H1 (cell line): ENCODE measurements around the gene ALDOA.

ENCODE experiments used
- BACH1 ChIP-seq: IDR thresholded peaks from 2 replicates; pipeline ENCODE4 v1.6.1; 2012; ENCODE audit warnings: low read length, improper control_type of control experiment
- BCL11A ChIP-seq, 2 experiments: IDR thresholded peaks; one replicate each; pipeline ENCODE4 v1.6.1; 2011; ENCODE audit warnings: low read depth in 2 of 2, low read length in 2 of 2, mild to moderate bottlenecking in 2 of 2
- CTCF ChIP-seq, 3 experiments: IDR thresholded peaks; 1 replicate in 2 of 3; 2 replicates in 1 of 3; pipeline versions ENCODE4 v1.5.1 to v1.6.1; 2011; ENCODE audit warnings: low read length in 3 of 3, mild to moderate bottlenecking in 3 of 3, inconsistent platforms in 2 of 3, low read depth in 1 of 3, moderate library complexity in 1 of 3; ENCODE audit not compliant: insufficient read depth in 1 of 3; ENCODE audit errors: control extremely low read depth in 1 of 3
- HDAC2 ChIP-seq, 2 experiments: fragments of 300-600 bp in 1 of 2; sonication (generic) in 1 of 2; IDR thresholded peaks; 2 replicates each; pipeline ENCODE4 v1.6.1; 2011 to 2012; ENCODE audit warnings: low read depth in 2 of 2, low read length in 2 of 2, mild to moderate bottlenecking in 2 of 2, moderate library complexity in 2 of 2, borderline replicate concordance in 1 of 2, inconsistent platforms in 1 of 2
- JUND ChIP-seq: IDR thresholded peaks from 2 replicates; pipeline ENCODE4 v1.6.1; 2011; ENCODE audit warnings: mild to moderate bottlenecking, improper control_type of control experiment, low read length
- NANOG ChIP-seq: IDR thresholded peaks from 2 replicates; pipeline ENCODE4 v1.6.1; 2011; ENCODE audit warnings: low read length, low read depth, mild to moderate bottlenecking, inconsistent platforms; ENCODE audit not compliant: insufficient read depth, poor library complexity, severe bottlenecking
- POLR2A ChIP-seq, 2 experiments: IDR thresholded peaks; 1 replicate in 1 of 2; 2 replicates in 1 of 2; pipeline ENCODE4 v1.6.1; 2011; ENCODE audit warnings: low read depth in 2 of 2, low read length in 2 of 2, mild to moderate bottlenecking in 2 of 2; ENCODE audit errors: control extremely low read depth in 1 of 2
- POLR2AphosphoS5 ChIP-seq: IDR thresholded peaks from 2 replicates; pipeline ENCODE4 v1.6.1; 2011; ENCODE audit warnings: low read depth, low read length
- SP1 ChIP-seq: IDR thresholded peaks from 2 replicates; pipeline ENCODE4 v1.6.1; 2011; ENCODE audit warnings: low read depth, low read length
- TAF1 ChIP-seq: IDR thresholded peaks from 2 replicates; pipeline ENCODE4 v1.6.1; 2011; ENCODE audit warnings: mild to moderate bottlenecking, low read depth, low read length
- TCF12 ChIP-seq: IDR thresholded peaks from 2 replicates; pipeline ENCODE4 v1.6.1; 2011; ENCODE audit warnings: low read depth, mild to moderate bottlenecking, low read length
- USF2 ChIP-seq: IDR thresholded peaks from 2 replicates; pipeline ENCODE4 v1.6.1; 2011; ENCODE audit warnings: low read length, improper control_type of control experiment
- ZNF274 ChIP-seq: IDR thresholded peaks from 2 replicates; pipeline ENCODE4 v1.7.0; 2012; ENCODE audit warnings: low read length, borderline replicate concordance; ENCODE audit errors: extremely low read depth

- TF ChIP-seq TCF12 (no peak), POLR2A (IDR thresholded peaks at IDR 0.05; ENCODE audit: control extremely low read depth in 1 of 2, low read depth in 2 of 2, low read length in 2 of 2) (no peak), BCL11A (IDR thresholded peaks at IDR 0.05; ENCODE audit: low read depth in 2 of 2, low read length in 2 of 2) (no peak), NANOG (no peak), CTCF (IDR thresholded peaks at IDR 0.05; ENCODE audit: control extremely low read depth in 1 of 3, insufficient read depth in 1 of 3, low read depth in 1 of 3, low read length in 3 of 3) (no peak), SP1 (no peak), BACH1 (no peak), POLR2AphosphoS5 (no peak), ZNF274 (no peak), JUND (no peak), HDAC2 (IDR thresholded peaks at IDR 0.05; ENCODE audit: borderline replicate concordance in 1 of 2, low read depth in 2 of 2, low read length in 2 of 2) (no peak), TAF1 (no peak), USF2 (no peak)
Measured at GRCh38 chr16:30040221-30040620, 25.3 kb upstream of the ALDOA start.
